Cardiac fibroblast (primary cell): ENCODE results near the gene GAA.
A peak's percentile ranks its signal among the peaks of the same experiment; 100 is the strongest.

Experiments
- DNase-seq, 2 donors: peaks; one replicate each; pipeline versions ENCODE4 v3.0.0 to v3.0.0-alpha.2; 2010; ENCODE audit warnings: low read depth in 2 of 2
- H3K4me3 ChIP-seq, 2 donors: replicated peaks in 1 of 2; 1 replicate in 1 of 2; 2 replicates in 1 of 2; pipeline ENCODE4 v1.5.1; 2011; ENCODE audit warnings: low read depth in 2 of 2, low read length in 2 of 2, mild to moderate bottlenecking in 2 of 2, moderate library complexity in 1 of 2
- CTCF ChIP-seq: IDR thresholded peaks from one replicate; pipeline ENCODE4 v1.5.1; 2011; ENCODE audit warnings: low read depth, mild to moderate bottlenecking, low read length, inconsistent platforms

GAA gene

GRCh38 chr17:80070375-80071115, 30.8 kb upstream of the GAA start:
- H3K4me3 ChIP-seq: peak overlapping the region; percentile 8 to 11
- no peak for DNase-seq
- no peak for TF ChIP-seq CTCF

GRCh38 chr17:80071116-80071841, 30.1 kb upstream of the GAA start:
- no peak for TF ChIP-seq CTCF
- H3K4me3 ChIP-seq: peak overlapping the region; percentile 8 to 11
- peak; percentile 50 to 80 for DNase-seq

- no peak for TF ChIP-seq CTCF
- DNase-seq: no peak
Observed at GRCh38 chr17:80072410-80072809, 29.0 kb upstream of the GAA start.

GRCh38 chr17:80080081-80080480, 21.3 kb upstream of the GAA start:
- no peak for TF ChIP-seq CTCF
- DNase-seq: peak; percentile 20 to 53
- no peak overlapping the region for H3K4me3 ChIP-seq

More at GRCh38 chr17:80072410-80072809, 29.0 kb upstream of the GAA start:
- no peak overlapping the region for H3K4me3 ChIP-seq

GRCh38 chr17:80081596-80081995, 19.8 kb upstream of the GAA start:
- no peak for DNase-seq
- H3K4me3 ChIP-seq: no peak overlapping the region
- TF ChIP-seq CTCF: no peak

GRCh38 chr17:80082403-80083135, 18.8 kb upstream of the GAA start:
- DNase-seq: peak; percentile 82 to 84
- peak; percentile 69 for TF ChIP-seq CTCF
- H3K4me3 ChIP-seq: no peak overlapping the region
